Activated effector memory CD4-positive, alpha-beta T cell treated with anti-CD3 and anti-CD28 coated beads, Interleukin-2, amount 50 U/mL, for 16 hours (primary cell): ENCODE data around the gene FAM163B.
"Not testable (repeated sequence)": the region's sequence is repeated elsewhere in the genome, so short reads cannot be mapped to it uniquely, and the experiment has no call there.

Source experiments
- DNase-seq: peaks from one replicate; pipeline ENCODE4 v3.0.0-alpha.2; 2020

Gene FAM163B

GRCh38 chr9:133564451-133565116 lies 44.6 kb downstream of the FAM163B start:
- no peak for DNase-seq

GRCh38 chr9:133563814-133564213 lies 45.4 kb downstream of the FAM163B start:
- DNase-seq = not testable (repeated sequence)

- no peak for DNase-seq
Observed at GRCh38 chr9:133563291-133563796, 45.8 kb downstream of the FAM163B start.

GRCh38 chr9:133562611-133563290 lies 46.4 kb downstream of the FAM163B start:
- no peak for DNase-seq

- DNase-seq = no peak
Observed at GRCh38 chr9:133561976-133562554, 47.1 kb downstream of the FAM163B start.

GRCh38 chr9:133560944-133561343 lies 48.2 kb downstream of the FAM163B start:
- DNase-seq = no peak

- no peak for DNase-seq
Observed at GRCh38 chr9:133560311-133560710, 48.9 kb downstream of the FAM163B start.

GRCh38 chr9:133558191-133559126 lies 50.7 kb downstream of the FAM163B start:
- DNase-seq = no peak

- no peak for DNase-seq
Observed at GRCh38 chr9:133557581-133557980, 51.6 kb downstream of the FAM163B start.

- DNase-seq = no peak
Observed at GRCh38 chr9:133556354-133556753, 52.8 kb downstream of the FAM163B start.

- DNase-seq = no peak
Observed at GRCh38 chr9:133554729-133555128, 54.5 kb downstream of the FAM163B start.

GRCh38 chr9:133553973-133554713 lies 55.0 kb downstream of the FAM163B start:
- no peak for DNase-seq

GRCh38 chr9:133553123-133553522 lies 56.1 kb downstream of the FAM163B start:
- no peak for DNase-seq

GRCh38 chr9:133552236-133552635 lies 57.0 kb downstream of the FAM163B start:
- DNase-seq = no peak

- no peak for DNase-seq
Observed at GRCh38 chr9:133551446-133551845, 57.7 kb downstream of the FAM163B start.

- no peak for DNase-seq
Observed at GRCh38 chr9:133547116-133547515, 62.1 kb downstream of the FAM163B start.

GRCh38 chr9:133546287-133546680 lies 62.9 kb downstream of the FAM163B start:
- DNase-seq = no peak

GRCh38 chr9:133545494-133546286 lies 63.5 kb downstream of the FAM163B start:
- DNase-seq = no peak

GRCh38 chr9:133543772-133544467 lies 65.3 kb downstream of the FAM163B start:
- no peak for DNase-seq

- DNase-seq = no peak
Observed at GRCh38 chr9:133542002-133542401, 67.2 kb downstream of the FAM163B start.

- DNase-seq = no peak
Observed at GRCh38 chr9:133540698-133541025, 68.5 kb downstream of the FAM163B start.
